SK-N-SH (cell line): ENCODE results near the gene CFAP251. TPM values are rescaled to one million over a fixed set of nuclear protein-coding genes. Genes with fewer than 3 reads are reported as not detected.

Experiments used
- CTCF ChIA-PET: fragments of 300-600, 350-600 bp; formaldehyde crosslinking; extraction: SDS; loops from one replicate; lab custom pipeline; 2021; lab: Yijun Ruan, JAX
- POLR2A ChIA-PET: fragments of 350-600 bp; sonication (Branson Sonifier 250); formaldehyde crosslinking; extraction: SDS; loops from one replicate; lab custom pipeline; 2020; ENCODE audit warnings: antibody characterized with exemption, inconsistent platforms; lab: Yijun Ruan, JAX
- DNase-seq: peaks from one replicate; pipeline ENCODE4 v3.0.0; 2012
- H2AFZ ChIP-seq: fragments of 200-600 bp; sonication (generic); 2 replicates; pipeline ENCODE4 v1.8.1; 2016; ENCODE audit warnings: antibody characterized with exemption, mild to moderate bottlenecking, low read depth
- H3F3A ChIP-seq: fragments of 200-600 bp; sonication (generic); replicated peaks from 2 replicates; pipeline ENCODE3; 2016; ENCODE audit warnings: antibody characterized with exemption, mild to moderate bottlenecking; ENCODE audit not compliant: insufficient read depth
- H3K27ac ChIP-seq, 2 experiments: fragments of 200-500 bp in 1 of 2; fragments of 200-600 bp in 1 of 2; sonication (Bioruptor generic) in 1 of 2; sonication (generic), shearing (Covaris generic) in 1 of 2; 2 replicates each; pipeline versions ENCODE4 v1.5.1 to v1.6.1; 2014 to 2016; ENCODE audit warnings: low read depth in 2 of 2, inconsistent platforms in 1 of 2, low read length in 1 of 2, mild to moderate bottlenecking in 1 of 2, mixed read lengths in 1 of 2
- H3K27me3 ChIP-seq: fragments of 200-600 bp; sonication (generic), shearing (Covaris generic); 2 replicates; pipeline ENCODE4 v1.6.1; 2016; ENCODE audit warnings: mixed run types; ENCODE audit not compliant: insufficient read depth
- H3K36me3 ChIP-seq, 2 experiments: fragments of 200-500 bp in 1 of 2; fragments of 200-600 bp in 1 of 2; sonication (Bioruptor generic) in 1 of 2; sonication (generic) in 1 of 2; replicated peaks in 1 of 2; 2 replicates each; pipeline versions ENCODE3 to v1.5.1; 2014 to 2016; ENCODE audit warnings: low read length in 1 of 2, mild to moderate bottlenecking in 1 of 2; ENCODE audit not compliant: insufficient read depth in 2 of 2, control insufficient read depth in 1 of 2
- H3K4me1 ChIP-seq, 2 experiments: fragments of 200-500 bp in 1 of 2; fragments of 200-600 bp in 1 of 2; sonication (Bioruptor generic) in 1 of 2; sonication (generic), shearing (Covaris generic) in 1 of 2; 2 replicates each; pipeline versions ENCODE4 v1.5.1 to v1.6.1; 2014 to 2016; ENCODE audit warnings: low read depth in 1 of 2, low read length in 1 of 2, mixed run types in 1 of 2; ENCODE audit not compliant: insufficient read depth in 2 of 2, control insufficient read depth in 1 of 2
- H3K4me2 ChIP-seq: fragments of 200-600 bp; sonication (generic), shearing (Covaris generic); 2 replicates; pipeline ENCODE4 v1.6.1; 2017; ENCODE audit warnings: mixed run types
- H3K4me3 ChIP-seq, 2 experiments: fragments of 200-500 bp in 1 of 2; fragments of 200-600 bp in 1 of 2; sonication (Bioruptor generic) in 1 of 2; sonication (generic), shearing (Covaris generic) in 1 of 2; 2 replicates each; pipeline versions ENCODE4 v1.5.1 to v1.8.1; 2014 to 2016; ENCODE audit warnings: low read depth in 2 of 2, inconsistent platforms in 1 of 2, low read length in 1 of 2, mild to moderate bottlenecking in 1 of 2, mixed read lengths in 1 of 2, moderate library complexity in 1 of 2
- H3K79me2 ChIP-seq: fragments of 200-600 bp; sonication (generic); 2 replicates; pipeline ENCODE4 v1.8.1; 2017; ENCODE audit warnings: mild to moderate bottlenecking; ENCODE audit not compliant: insufficient read depth
- H3K9ac ChIP-seq: fragments of 200-600 bp; sonication (generic); 2 replicates; pipeline ENCODE4 v1.6.1; 2017; ENCODE audit warnings: mixed run types
- H3K9me2 ChIP-seq: fragments of 200-600 bp; sonication (generic); 2 replicates; pipeline ENCODE4 v1.6.1; 2017; ENCODE audit warnings: mixed run types
- H3K9me3 ChIP-seq: fragments of 200-600 bp; sonication (generic); 2 replicates; pipeline ENCODE4 v1.6.1; 2017; ENCODE audit warnings: mixed run types, mild to moderate bottlenecking, moderate library complexity
- H4K20me1 ChIP-seq: fragments of 200-600 bp; sonication (generic); 2 replicates; pipeline ENCODE4 v1.6.1; 2017; ENCODE audit warnings: mild to moderate bottlenecking, mixed run types; ENCODE audit not compliant: insufficient read depth
- CHD2 ChIP-seq: fragments of 150-350 bp; IDR thresholded peaks from 2 replicates; pipeline ENCODE4 v1.6.1; 2018; ENCODE audit warnings: low read length; ENCODE audit not compliant: partially characterized antibody
- CTCF ChIP-seq: fragments of 200-600 bp; sonication (generic); IDR thresholded peaks from 2 replicates; pipeline ENCODE4 v1.6.1; 2017; ENCODE audit warnings: antibody characterized with exemption, mild to moderate bottlenecking, moderate library complexity
- EZH2phosphoT487 ChIP-seq: fragments of 200-600 bp; sonication (generic); IDR thresholded peaks from 2 replicates; pipeline ENCODE4 v1.6.1; 2017; ENCODE audit warnings: low read depth, mixed run types, mild to moderate bottlenecking, antibody characterized with exemption, moderate library complexity, borderline replicate concordance
- FOSL2 ChIP-seq: IDR thresholded peaks from 2 replicates; pipeline ENCODE4 v1.4.0; 2012; ENCODE audit warnings: low read depth, mild to moderate bottlenecking, moderate library complexity, borderline replicate concordance
- FOXJ3 ChIP-seq: sonication (generic); formaldehyde crosslinking; IDR thresholded peaks from 2 replicates; pipeline ENCODE4 v1.5.1; 2020; ENCODE audit warnings: mild to moderate bottlenecking, missing genetic modification reagents
- FOXM1 ChIP-seq: IDR thresholded peaks from 2 replicates; pipeline ENCODE4 v1.4.0; 2012; ENCODE audit warnings: low read depth, mild to moderate bottlenecking
- GABPA ChIP-seq: IDR thresholded peaks from 2 replicates; pipeline ENCODE4 v1.4.0; 2012; ENCODE audit warnings: low read depth, mild to moderate bottlenecking
- GATA2 ChIP-seq: sonication (generic); formaldehyde crosslinking; IDR thresholded peaks from 2 replicates; pipeline ENCODE4 v1.5.0; 2020; ENCODE audit warnings: mild to moderate bottlenecking, missing genetic modification reagents
- IRF3 ChIP-seq: fragments of 150-350 bp; IDR thresholded peaks from 2 replicates; pipeline ENCODE4 v1.6.1; 2016; ENCODE audit warnings: mild to moderate bottlenecking, low read depth, low read length
- MAX ChIP-seq: IDR thresholded peaks from 2 replicates; pipeline ENCODE4 v1.4.0; 2012; ENCODE audit warnings: low read depth
- MEF2A ChIP-seq: IDR thresholded peaks from 2 replicates; pipeline ENCODE4 v1.4.0; 2012; ENCODE audit warnings: low read depth, borderline replicate concordance
- NFIC ChIP-seq: IDR thresholded peaks from 2 replicates; pipeline ENCODE4 v1.4.0; 2012; ENCODE audit warnings: borderline replicate concordance
- POLR2AphosphoS5 ChIP-seq: IDR thresholded peaks from 2 replicates; pipeline ENCODE4 v1.6.1; 2012; ENCODE audit warnings: low read depth, low read length
- RFX5 ChIP-seq: IDR thresholded peaks from 2 replicates; pipeline ENCODE4 v1.6.1; 2012; ENCODE audit warnings: mild to moderate bottlenecking, improper control_type of control experiment, low read length
- RXRA ChIP-seq: IDR thresholded peaks from 2 replicates; pipeline ENCODE4 v1.4.0; 2012; ENCODE audit warnings: low read depth, mild to moderate bottlenecking, borderline replicate concordance
- TCF12 ChIP-seq: IDR thresholded peaks from 2 replicates; pipeline ENCODE4 v1.4.0; 2012
- USF2 ChIP-seq: fragments of 150-350 bp; IDR thresholded peaks from 2 replicates; pipeline ENCODE4 v1.6.1; 2017; ENCODE audit warnings: antibody characterized with exemption, low read length, low read depth, borderline replicate concordance
- WGBS: methylation state at CpG from one replicate; pipeline ENCODE4 v1.1.6; 2017; ENCODE audit warnings: low lambda C conversion rate; 5-methylcytosine and 5-hydroxymethylcytosine counted together
- polyA plus RNA-seq, 3 experiments: library from polyadenylated mRNA; depleted of rRNA; stranded (reverse); fragments of >200 nt; gene quantifications; 2 replicates each; pipeline ENCODE4 v1.2.3, GENCODE V29; 2012

Gene CFAP251
- polyA plus RNA-seq, 1 of the 3 experiments (the other 2 are of a cell fraction): 5.7 TPM

- H3K4me1 ChIP-seq: peaks cover 0 to 10% of the 10 kb centered on the region in 2 experiments; a peak in 2 of 4 replicates
- H3K4me2 ChIP-seq: no peak overlapping the region
- H3K9ac ChIP-seq: no peak overlapping the region
- DNase-seq: no peak
- H3K27me3 ChIP-seq: no peaks in the 10 kb centered on the region
- ChIA-PET CTCF (interaction anchor here (0.7 kb wide), 1 partner anchor 12 kb away, joined by 3 read pairs; no protein-coding TSS in a partner anchor), POLR2A (no interaction called here)
- H3K4me3 ChIP-seq: no peak overlapping the region
- no peak overlapping the region for H2AFZ ChIP-seq
- no peaks in the 10 kb centered on the region for H3K9me2 ChIP-seq
- no peaks in the 10 kb centered on the region for H3K9me3 ChIP-seq
- H3K36me3 ChIP-seq: peaks cover 0 to 20% of the 10 kb centered on the region in 2 experiments
- H3K27ac ChIP-seq: 0 out of 4 replicates have a peak overlapping the region, but pooled peaks of 1 of the 2 experiments have one; percentile 7
- TF ChIP-seq FOXM1 (no peak), GATA2 (no peak), CTCF (no peak), RXRA (no peak), TCF12 (no peak), MEF2A (no peak), FOSL2 (no peak), EZH2phosphoT487 (no peak), GABPA (no peak), RFX5 (no peak), MAX (no peak), CHD2 (no peak), POLR2AphosphoS5 (no peak), FOXJ3 (no peak), IRF3 (no peak), USF2 (no peak), NFIC (no peak)
- no peaks in the 10 kb centered on the region for H4K20me1 ChIP-seq
- no peaks in the 10 kb centered on the region for H3K79me2 ChIP-seq
- 91% methylated on average over 21 of the region's 21 CpGs for WGBS
- H3F3A ChIP-seq: peaks cover 22% of the 10 kb centered on the region
These were observed 40.3 kb downstream of the CFAP251 start for GRCh38 chr12:121958541-121959240.
